Ishikawa (cell line): ENCODE results near the gene RGS2.

Experiments
- CEBPB ChIP-seq: IDR thresholded peaks from 2 replicates; pipeline ENCODE4 v1.6.1; 2012
- EP300 ChIP-seq: IDR thresholded peaks from 2 replicates; pipeline ENCODE4 v1.6.1; 2012; ENCODE audit warnings: borderline replicate concordance
- TAF1 ChIP-seq: IDR thresholded peaks from 2 replicates; pipeline ENCODE4 v1.6.1; 2012; ENCODE audit warnings: low read depth, mild to moderate bottlenecking
- TF ChIP-seq, protein P1 (sequence below): IDR thresholded peaks from 2 replicates; pipeline ENCODE4 v1.6.1; 2012; ENCODE audit warnings: low read depth, mild to moderate bottlenecking

DNA sequence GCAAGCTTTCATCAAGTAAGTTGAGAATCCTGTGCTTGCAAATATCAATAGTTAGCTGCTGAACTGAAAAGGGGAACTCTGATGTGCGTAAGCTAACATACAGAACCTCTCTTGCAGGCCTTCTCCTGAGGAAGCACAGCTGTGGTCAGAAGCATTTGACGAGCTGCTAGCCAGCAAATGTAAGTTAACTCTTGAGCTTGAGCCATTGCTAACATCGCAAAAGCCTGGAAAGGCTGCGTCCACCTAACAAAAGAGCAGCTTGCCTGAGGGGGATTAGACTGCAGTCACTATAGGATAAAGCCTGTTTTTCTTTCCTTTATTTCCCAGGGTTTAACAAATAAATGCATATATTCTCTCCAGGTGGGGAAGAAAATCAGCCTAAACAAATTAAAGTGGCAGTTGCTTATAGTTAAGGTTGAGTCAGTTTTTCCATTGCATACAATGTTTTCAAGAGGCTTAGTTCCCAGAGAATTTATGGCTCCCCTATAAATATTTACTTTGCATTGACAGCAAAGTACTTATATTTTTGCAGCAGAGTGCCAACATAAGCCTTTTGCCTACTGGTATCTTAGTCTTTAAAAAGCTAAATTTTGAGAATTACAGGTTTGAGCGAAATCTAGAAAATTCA, 1.5 kb downstream of the RGS2 start:
- TF ChIP-seq EP300 (no peak), CEBPB (no peak), TAF1 (no peak)
- TF ChIP-seq, protein P1, sequence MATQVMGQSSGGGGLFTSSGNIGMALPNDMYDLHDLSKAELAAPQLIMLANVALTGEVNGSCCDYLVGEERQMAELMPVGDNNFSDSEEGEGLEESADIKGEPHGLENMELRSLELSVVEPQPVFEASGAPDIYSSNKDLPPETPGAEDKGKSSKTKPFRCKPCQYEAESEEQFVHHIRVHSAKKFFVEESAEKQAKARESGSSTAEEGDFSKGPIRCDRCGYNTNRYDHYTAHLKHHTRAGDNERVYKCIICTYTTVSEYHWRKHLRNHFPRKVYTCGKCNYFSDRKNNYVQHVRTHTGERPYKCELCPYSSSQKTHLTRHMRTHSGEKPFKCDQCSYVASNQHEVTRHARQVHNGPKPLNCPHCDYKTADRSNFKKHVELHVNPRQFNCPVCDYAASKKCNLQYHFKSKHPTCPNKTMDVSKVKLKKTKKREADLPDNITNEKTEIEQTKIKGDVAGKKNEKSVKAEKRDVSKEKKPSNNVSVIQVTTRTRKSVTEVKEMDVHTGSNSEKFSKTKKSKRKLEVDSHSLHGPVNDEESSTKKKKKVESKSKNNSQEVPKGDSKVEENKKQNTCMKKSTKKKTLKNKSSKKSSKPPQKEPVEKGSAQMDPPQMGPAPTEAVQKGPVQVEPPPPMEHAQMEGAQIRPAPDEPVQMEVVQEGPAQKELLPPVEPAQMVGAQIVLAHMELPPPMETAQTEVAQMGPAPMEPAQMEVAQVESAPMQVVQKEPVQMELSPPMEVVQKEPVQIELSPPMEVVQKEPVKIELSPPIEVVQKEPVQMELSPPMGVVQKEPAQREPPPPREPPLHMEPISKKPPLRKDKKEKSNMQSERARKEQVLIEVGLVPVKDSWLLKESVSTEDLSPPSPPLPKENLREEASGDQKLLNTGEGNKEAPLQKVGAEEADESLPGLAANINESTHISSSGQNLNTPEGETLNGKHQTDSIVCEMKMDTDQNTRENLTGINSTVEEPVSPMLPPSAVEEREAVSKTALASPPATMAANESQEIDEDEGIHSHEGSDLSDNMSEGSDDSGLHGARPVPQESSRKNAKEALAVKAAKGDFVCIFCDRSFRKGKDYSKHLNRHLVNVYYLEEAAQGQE, result no peak
